ENCODE measurements around the gene GNAT3. TPM values are rescaled to one million over a fixed set of nuclear protein-coding genes. Genes with fewer than 3 reads are reported as not detected.

Gene GNAT3
- total RNA-seq, 1 experiment from 2014 or later = not detected

DNA sequence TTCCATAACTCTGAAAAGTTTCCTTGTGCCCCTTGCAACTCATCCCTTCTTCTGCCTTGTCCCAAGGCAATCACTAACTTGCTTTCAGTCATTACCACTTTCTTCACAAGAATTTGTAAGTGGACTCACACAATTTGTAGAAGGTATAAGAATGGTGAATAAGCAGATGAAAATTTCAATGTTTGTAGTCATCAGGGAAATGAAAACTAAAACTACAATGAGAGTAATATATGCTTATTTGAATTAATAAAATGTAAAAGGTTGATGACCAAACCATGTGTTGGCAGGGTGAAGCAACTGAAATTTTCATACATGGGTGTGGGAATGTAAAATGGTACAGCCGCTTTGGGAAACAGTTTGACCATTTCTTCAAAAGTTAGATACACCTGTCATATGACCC is 79.7 kb downstream of the GNAT3 start:
- ChIA-PET CTCF (no interaction called here), POLR2A (ENCODE audit: unreplicated experiment) (no interaction called here)
- Histone ChIP-seq H3K79me2 (ENCODE audit: low read depth) (no peaks in the 10 kb centered on the region), H3K9me2 (ENCODE audit: insufficient read depth) (no peaks in the 10 kb centered on the region), H3K9me3 (ENCODE audit: insufficient read depth, low read depth) (no peaks in the 10 kb centered on the region), H3K4me1 (replicated peaks; ENCODE audit: insufficient read depth) (no peaks in the 10 kb centered on the region), H3K27ac (no peak overlapping the region), H3F3A (ENCODE audit: insufficient read depth, low read depth) (no peaks in the 10 kb centered on the region), H3K4me3 (no peak overlapping the region), H2AFZ (no peak overlapping the region), H3K4me2 (no peak overlapping the region), H4K20me1 (ENCODE audit: insufficient read depth) (no peaks in the 10 kb centered on the region), H3K27me3 (ENCODE audit: insufficient read depth, low read depth) (no peaks in the 10 kb centered on the region), H3K36me3 (ENCODE audit: low read depth) (no peaks in the 10 kb centered on the region)
- TF ChIP-seq, protein P1, sequence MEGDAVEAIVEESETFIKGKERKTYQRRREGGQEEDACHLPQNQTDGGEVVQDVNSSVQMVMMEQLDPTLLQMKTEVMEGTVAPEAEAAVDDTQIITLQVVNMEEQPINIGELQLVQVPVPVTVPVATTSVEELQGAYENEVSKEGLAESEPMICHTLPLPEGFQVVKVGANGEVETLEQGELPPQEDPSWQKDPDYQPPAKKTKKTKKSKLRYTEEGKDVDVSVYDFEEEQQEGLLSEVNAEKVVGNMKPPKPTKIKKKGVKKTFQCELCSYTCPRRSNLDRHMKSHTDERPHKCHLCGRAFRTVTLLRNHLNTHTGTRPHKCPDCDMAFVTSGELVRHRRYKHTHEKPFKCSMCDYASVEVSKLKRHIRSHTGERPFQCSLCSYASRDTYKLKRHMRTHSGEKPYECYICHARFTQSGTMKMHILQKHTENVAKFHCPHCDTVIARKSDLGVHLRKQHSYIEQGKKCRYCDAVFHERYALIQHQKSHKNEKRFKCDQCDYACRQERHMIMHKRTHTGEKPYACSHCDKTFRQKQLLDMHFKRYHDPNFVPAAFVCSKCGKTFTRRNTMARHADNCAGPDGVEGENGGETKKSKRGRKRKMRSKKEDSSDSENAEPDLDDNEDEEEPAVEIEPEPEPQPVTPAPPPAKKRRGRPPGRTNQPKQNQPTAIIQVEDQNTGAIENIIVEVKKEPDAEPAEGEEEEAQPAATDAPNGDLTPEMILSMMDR (conservative IDR thresholded peaks at IDR 0.05) = no peak
- TF ChIP-seq EZH2 (IDR thresholded peaks at IDR 0.05; ENCODE audit: low read depth) = no peak
- no peak for DNase-seq
- intact Hi-C loops (cut with micrococcal nuclease; ENCODE audit: unreplicated experiment) = no loop called here
- BruUV-seq (replicated peaks) = no TSS peak

DNA sequence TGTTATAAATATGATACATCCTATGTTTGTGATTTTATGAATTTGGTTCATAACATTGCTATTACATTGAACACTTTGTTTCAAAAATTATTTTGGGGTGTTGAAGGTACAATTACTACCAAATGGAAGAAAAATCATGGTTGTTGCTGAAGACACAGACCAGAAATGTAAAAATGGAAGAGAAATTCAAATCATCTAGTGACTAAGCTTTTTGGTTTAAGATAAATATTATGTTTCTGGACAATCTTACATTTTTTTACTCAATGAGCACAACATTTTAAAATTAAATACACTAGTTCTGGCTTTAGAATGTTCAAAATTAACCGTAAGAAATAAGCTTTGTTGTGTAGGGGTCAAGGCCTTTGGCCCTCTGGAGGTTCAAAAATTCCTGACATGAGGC is 82.7 kb downstream of the GNAT3 start:
- no peak overlapping the region for H2AFZ ChIP-seq
- no peaks in the 10 kb centered on the region for H3K36me3 ChIP-seq (ENCODE audit: low read depth)
- no peak overlapping the region for H3K27ac ChIP-seq
- no peaks in the 10 kb centered on the region for H3K9me2 ChIP-seq (ENCODE audit: insufficient read depth)
- TF ChIP-seq EZH2 (IDR thresholded peaks at IDR 0.05; ENCODE audit: low read depth) = no peak
- TF ChIP-seq, protein P1 (conservative IDR thresholded peaks at IDR 0.05) = no peak
- CTCF ChIA-PET = interaction anchor here (0.5 to 2.1 kb wide), 4 partner anchors 40 to 312 kb away, joined by 3 to 5 read pairs (median 4); no protein-coding TSS in a partner anchor
- BruUV-seq (replicated peaks) = no TSS peak
- no peaks in the 10 kb centered on the region for H3K79me2 ChIP-seq (ENCODE audit: low read depth)
- DNase-seq = no peak
- intact Hi-C loops (cut with micrococcal nuclease; ENCODE audit: unreplicated experiment) = loop anchor here (5.0 kb wide), 1 partner anchor 488 kb away; the partner anchor contains the start of gene SEMA3C
- H3K9me3 ChIP-seq (ENCODE audit: insufficient read depth, low read depth) = no peaks in the 10 kb centered on the region
- H3K4me2 ChIP-seq = no peak overlapping the region
- H3K4me1 ChIP-seq (replicated peaks; ENCODE audit: insufficient read depth) = no peaks in the 10 kb centered on the region
- no peaks in the 10 kb centered on the region for H3K27me3 ChIP-seq (ENCODE audit: insufficient read depth, low read depth)
- H3F3A ChIP-seq (ENCODE audit: insufficient read depth, low read depth) = no peaks in the 10 kb centered on the region
- H4K20me1 ChIP-seq (ENCODE audit: insufficient read depth) = no peaks in the 10 kb centered on the region
- no peak overlapping the region for H3K4me3 ChIP-seq
- POLR2A ChIA-PET (ENCODE audit: unreplicated experiment) = interaction anchor here (0.5 kb wide), 1 partner anchor 312 kb away, joined by 4 read pairs; no protein-coding TSS in a partner anchor

DNA sequence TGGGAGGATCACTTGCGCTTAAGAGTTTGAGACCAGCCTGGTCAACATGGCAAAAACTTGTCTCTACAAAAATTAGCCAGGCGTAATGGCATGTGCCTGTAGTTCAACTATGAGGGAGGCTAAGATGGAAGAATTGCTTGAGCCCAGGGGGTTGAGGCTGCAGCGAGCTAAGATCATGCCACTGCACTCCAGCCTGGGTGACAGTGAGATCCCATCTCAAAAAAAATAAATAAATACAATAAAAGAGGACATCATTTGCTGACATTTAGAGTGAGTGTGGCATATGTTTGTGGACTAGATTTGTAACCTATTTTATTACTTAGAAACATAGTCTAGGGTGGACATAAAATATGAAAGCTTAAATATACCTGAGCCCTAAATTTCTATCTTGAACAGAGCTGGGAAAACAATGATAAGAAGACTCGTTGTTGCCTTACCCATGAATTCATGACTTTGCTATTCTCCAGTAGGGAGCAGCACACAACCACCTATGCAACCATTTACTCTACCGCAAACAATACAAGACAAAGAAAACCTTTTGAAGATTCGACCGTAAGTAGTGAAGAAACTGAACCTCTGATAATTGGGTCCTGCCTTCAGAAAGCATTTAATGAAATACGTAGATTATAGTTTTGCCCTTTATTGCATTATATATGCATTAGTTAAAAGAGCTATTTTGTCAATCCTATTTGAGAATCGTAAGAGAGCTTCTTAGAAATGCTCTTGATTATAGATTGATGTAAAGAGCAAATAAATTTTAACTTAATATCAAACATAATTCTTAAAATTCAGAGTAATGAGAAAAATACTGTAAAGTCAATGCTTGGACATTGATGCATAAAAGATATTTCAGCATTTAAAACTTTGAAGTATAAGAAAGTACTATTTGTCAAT is 83.5 kb downstream of the GNAT3 start:
- TF ChIP-seq EZH2 (IDR thresholded peaks at IDR 0.05; ENCODE audit: low read depth) = no peak
- TF ChIP-seq, protein P1 (conservative IDR thresholded peaks at IDR 0.05) = peak; percentile 75
- H3K27ac ChIP-seq = no peak overlapping the region
- H3K4me3 ChIP-seq = no peak overlapping the region
- POLR2A ChIA-PET (ENCODE audit: unreplicated experiment) = interaction anchor here (0.5 to 0.7 kb wide), 2 partner anchors 313 to 491 kb away, joined by 3 to 4 read pairs; no protein-coding TSS in a partner anchor
- no TSS peak for BruUV-seq (replicated peaks)
- intact Hi-C loops (cut with micrococcal nuclease; ENCODE audit: unreplicated experiment) = loop anchor here (1.0 to 5.0 kb wide), 6 partner anchors 135 to 1042 kb away; partner anchors contain the start of gene SEMA3C
- CTCF ChIA-PET = interaction anchor here (0.5 to 2.1 kb wide), 5 partner anchors 41 to 640 kb away, joined by 3 to 5 read pairs (median 4); no protein-coding TSS in a partner anchor
- no peaks in the 10 kb centered on the region for H3K9me3 ChIP-seq (ENCODE audit: insufficient read depth, low read depth)
- no peak overlapping the region for H2AFZ ChIP-seq
- no peaks in the 10 kb centered on the region for H4K20me1 ChIP-seq (ENCODE audit: insufficient read depth)
- no peaks in the 10 kb centered on the region for H3K27me3 ChIP-seq (ENCODE audit: insufficient read depth, low read depth)
- no peaks in the 10 kb centered on the region for H3K36me3 ChIP-seq (ENCODE audit: low read depth)
- H3K79me2 ChIP-seq (ENCODE audit: low read depth) = no peaks in the 10 kb centered on the region
- peak; percentile 35 to 50 for DNase-seq
- H3K9me2 ChIP-seq (ENCODE audit: insufficient read depth) = no peaks in the 10 kb centered on the region
- H3K4me2 ChIP-seq = no peak overlapping the region
- H3F3A ChIP-seq (ENCODE audit: insufficient read depth, low read depth) = no peaks in the 10 kb centered on the region
- H3K4me1 ChIP-seq (replicated peaks; ENCODE audit: insufficient read depth) = no peaks in the 10 kb centered on the region
